Inflammatory macrophage treated with lipopolysaccharide for 4 hours (primary cell): ENCODE data around the gene APP.
"Not testable (repeated sequence)": the region's sequence is repeated elsewhere in the genome, so short reads cannot be mapped to it uniquely, and the experiment has no call there.

Experiments
- DNase-seq: peaks from one replicate; pipeline ENCODE4 v3.0.0-alpha.2; 2020

Gene APP

DNA sequence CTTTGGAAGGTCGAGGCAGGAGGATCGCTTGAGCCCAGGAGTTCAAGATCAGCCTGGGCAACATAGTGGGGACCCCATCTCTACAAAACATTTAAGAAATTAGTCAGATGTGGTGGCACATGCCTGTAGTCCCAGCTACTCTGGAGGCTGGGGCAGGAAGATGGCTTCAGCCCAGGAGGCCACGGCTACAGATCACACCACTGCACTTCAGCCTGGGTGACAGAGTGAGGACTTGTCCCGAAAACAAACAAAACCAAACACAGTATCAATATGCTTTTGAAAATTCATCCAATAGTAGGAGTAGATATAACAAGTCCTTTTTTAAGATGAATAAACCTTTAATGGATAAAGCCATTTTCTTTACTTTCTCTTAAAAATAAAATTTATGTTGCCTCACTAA, 8.5 kb downstream of the APP start:
- DNase-seq: no peak

DNA sequence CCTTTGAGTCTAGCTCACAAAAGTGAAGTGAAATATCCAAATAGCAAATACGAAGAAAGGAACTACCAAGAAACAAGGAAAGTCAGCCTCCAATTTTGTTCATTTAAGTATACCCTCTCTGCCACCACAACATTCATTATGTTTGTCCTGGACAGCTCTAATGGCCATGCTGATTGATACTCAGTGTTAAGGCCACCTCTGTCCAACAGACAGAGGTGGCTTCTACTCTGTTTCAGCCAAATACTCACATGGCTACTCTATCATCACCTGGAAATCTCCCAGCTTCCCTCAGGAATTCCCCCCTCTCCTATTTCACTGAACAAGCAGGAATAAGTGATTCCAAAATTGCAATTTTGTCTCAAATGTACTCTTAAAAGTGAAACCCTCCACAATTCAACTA, 10.7 kb downstream of the APP start:
- DNase-seq: no peak

DNA sequence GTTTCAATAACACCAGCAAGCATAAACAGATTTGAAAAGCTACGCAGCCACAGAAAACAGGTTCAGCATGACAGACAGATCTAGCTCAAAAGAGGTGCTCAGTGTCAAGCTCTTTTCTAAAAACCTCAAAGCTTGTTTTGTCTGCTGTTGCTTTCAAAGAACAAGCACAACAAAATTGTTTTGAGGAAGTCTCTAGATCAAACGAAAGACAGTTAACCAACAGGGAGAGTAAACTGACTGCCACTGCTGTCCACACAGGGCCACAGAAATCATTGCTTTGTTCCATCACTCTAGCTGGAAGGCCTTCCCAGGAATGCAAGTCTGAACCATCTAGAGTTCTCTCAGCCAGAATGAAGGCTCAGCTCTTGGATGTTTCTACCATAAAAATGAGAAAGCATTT, 12.8 kb downstream of the APP start:
- no peak for DNase-seq

DNA sequence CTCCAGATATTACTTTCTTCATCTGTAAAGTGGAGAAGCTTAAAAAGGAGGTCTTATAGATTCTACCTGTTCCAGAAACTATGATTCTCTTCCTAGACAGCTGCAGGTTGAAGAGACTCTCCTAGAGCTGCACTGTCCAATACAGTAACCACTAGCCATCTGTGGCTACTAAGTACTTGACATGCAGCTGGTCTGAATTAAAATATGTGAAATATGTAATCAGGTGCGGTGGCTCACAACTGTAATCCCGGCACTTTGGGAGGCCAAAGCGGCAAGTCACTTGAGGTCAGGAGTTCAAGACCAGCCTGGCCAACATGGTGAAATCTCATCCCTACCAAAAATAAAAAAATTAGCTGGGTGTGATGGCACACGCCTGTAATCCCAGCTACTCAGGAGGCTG, 15.8 kb downstream of the APP start:
- DNase-seq: no peak

DNA sequence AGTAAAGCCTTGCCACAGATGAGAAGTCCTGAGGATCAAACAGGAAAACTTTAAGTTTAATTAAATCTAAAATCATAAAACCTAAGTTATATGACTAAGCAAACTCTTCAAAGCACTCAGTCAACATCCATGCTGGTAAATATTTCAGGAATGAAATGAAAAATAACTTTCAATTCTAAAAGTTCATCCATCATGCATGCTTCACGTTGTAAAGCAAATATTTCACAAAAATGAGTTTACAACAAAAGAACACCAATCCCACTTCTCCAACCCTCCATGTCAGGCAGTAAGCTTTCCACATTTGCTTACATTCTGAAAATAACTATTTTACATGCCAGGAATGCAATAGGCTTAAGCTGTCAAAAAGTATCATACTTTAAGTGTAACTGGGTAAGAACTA, 16.8 kb downstream of the APP start:
- no peak for DNase-seq

DNA sequence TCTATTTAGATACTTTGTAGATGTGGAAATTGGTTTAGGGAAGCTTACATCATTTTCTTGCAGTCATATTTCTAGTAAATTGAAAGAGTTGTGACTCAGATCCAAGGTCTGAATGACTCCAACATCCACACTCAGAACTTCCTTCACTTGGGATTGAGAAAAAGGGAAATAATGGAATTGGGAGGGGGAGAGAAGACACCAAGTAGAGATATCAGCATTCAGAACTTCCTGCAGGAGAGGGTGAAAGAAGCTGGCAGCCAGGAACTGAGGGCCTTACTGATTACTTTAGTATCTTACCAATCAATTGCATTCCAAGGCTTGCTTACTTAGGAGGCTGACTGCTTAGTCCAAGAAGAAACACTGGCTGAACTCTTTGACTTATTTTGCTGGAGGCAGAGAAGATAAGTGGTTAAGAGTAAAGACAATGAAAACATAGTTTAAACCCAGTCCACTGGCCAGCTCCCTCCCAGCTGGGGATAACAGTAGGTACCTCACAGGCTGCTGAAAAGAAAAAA, 21.7 kb downstream of the APP start:
- DNase-seq: peak; percentile 89

DNA sequence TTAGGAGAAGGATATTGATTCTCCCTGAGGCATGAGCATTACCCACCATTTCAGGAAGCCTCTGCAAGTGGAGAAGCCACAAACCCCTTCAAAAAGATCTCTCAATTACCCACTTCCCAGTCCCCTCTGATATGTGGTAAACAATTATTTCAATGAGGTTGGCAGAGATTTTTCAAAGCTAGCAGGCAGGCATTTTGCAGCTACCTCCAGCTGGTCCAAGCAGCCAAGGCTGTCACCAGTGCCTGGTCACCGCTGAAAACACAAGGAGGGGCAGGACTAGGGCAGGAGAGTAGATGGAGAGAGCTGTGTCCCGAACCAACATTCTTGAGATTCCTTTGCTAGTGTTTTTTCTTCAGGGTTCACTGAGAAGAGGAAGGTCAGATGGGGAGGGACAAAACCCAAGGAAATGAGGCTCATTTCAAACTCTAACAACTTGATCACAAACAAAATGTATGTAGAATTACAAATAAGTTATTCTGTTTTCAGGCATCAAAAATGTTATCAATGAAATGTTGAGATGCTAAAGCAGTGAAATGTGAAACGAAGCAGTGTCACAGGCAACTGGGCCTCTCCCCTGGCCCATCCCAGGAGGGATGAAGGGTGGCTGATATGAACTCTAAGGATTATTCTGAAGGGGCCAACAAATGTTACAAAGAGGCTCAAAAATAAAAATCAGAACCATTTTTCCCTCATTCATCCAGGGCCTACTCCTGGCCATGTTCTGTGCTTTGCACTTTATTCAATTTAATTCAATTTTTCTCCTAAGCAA, 22.3 kb downstream of the APP start:
- DNase-seq: no peak

DNA sequence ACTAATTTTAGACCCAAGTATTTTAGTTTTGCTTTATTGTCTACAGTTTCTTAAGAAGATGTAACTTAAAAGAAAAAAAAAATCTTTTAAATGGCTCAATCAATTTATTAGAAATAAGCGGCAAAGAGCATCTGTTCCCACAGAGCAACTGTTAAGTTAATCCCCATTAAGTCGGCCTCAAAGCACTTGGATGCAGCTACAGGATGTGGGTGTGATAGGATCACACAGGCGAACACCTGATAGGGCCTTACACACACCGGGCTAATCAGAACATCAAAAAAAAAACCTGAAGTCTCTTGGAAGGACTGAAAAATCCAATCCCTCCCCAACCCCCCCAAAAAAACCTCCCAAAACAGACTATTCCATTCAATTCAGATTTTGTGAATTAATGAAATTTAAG, 23.0 kb downstream of the APP start:
- no peak for DNase-seq

DNA sequence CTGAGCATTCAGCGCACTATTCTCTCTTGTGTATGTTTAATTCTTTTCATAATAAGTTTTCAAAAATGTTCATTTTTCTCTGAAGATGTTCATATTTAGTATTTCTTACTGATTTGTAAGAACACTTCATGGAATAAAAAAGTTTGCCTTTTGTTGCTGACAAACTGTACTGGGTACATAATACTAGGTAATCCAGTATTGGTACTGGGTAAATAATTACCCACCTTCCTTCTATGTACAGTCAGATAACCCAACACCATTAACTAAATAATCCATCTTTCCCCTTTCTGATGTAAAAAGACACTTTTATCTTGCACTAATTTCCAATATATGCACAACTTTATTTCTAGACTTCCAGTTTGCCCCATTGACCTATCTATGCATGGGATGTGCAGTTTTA, 23.9 kb downstream of the APP start:
- no peak for DNase-seq

DNA sequence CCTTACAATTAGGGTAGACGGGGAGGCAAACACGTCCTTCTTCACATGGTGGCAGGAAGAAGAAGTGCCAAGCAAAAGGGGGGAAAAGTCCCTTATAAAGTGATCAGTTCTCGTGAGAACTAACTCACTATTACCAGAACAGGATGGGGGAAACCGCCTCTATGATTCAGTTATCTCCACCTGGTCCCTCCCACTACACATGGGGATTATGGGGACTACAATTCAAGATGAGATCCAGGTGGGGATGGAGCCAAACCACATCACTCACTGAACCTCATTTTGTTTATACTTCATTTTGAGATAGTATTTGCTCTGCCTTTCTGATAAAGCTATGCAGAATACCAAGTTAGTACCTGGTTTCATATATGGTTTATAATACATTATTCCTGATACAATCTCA, 26.5 kb downstream of the APP start:
- DNase-seq: no peak

DNA sequence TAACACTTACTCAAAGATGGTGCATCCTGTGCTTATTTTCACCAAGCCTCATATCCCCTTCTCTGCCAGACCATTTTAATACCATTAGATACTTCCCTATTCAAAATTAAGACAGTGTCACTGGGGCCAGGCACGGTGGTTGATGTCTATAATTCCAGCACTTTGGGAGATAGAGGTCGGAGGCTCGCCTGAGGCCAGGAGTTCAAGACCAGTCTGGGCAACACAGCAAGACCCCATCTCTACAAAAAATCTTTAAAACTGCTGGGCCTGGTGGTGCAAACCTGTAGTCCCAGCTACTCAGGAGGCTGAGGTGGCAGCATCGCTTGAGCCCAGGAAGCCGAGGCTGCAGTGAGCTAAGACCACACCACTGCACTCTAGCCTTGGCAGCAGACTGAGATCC, 28.2 kb downstream of the APP start:
- DNase-seq: no peak

DNA sequence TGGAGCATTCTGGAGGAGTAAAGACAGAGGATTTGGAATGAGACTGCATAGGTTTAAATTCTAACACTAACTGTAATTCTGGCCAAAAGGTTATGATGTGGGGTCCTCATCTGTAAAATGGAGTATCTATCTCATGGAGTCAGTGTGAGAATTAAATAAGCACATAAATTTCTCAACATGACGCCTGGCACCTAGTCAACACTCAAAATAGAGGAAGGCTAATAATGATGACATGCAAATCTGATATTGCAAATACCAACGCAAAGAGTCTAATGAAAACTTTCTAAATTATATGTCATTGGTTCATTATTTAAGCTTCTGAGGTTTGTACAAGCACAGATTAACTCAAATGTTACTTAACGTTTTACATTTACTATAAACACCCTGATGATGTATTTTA, 29.6 kb downstream of the APP start:
- DNase-seq: peak; percentile 84

DNA sequence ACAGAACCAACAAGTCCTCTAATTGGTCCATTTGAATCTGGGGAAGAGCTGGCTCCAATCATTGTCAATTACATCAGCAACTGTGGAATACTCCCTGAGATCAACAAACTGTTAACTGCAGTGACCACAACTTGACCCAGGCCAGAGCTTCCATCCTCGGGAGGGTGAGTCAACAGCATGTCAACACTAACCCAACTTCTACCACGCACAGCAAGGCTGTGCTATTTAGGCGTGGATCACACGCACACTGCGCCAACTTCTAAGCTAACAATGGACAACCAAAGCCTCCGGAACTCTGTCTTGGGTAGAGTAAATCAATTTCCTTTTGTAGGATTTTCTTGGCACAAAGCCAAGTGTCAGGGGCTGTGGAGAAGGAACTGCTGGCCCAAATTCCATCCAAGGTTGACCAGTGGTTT, 30.4 kb downstream of the APP start:
- DNase-seq: peak; percentile 93

DNA sequence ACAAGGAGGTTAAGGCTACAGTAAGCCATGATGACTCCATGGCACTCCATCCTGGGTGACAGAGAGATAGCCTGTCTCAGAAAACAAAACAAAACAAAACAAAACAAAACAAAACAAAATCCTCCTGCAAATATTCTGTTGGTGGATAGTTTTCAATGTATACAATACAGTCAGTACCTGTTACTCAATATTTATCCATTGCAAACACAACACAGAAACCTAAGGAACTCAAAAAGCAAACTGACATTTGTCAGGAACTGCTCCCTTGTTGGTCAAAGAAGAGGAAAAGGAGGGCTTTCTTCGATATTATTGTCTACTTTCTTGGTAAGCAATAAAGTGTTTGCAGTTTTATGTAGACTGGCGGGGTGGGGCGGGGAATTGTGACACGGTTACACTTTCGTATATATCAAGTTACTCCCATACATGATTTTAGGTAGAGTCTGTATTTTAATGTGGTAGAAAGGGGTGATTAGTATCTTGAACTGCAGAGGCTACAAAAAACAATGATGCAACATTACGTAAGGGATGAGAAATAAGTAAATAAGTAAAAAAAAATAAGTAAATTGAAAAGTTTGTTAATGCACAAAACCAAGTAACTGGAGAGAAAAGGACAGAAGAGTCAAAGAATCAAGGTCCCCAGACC, 31.8 kb downstream of the APP start:
- no peak for DNase-seq

DNA sequence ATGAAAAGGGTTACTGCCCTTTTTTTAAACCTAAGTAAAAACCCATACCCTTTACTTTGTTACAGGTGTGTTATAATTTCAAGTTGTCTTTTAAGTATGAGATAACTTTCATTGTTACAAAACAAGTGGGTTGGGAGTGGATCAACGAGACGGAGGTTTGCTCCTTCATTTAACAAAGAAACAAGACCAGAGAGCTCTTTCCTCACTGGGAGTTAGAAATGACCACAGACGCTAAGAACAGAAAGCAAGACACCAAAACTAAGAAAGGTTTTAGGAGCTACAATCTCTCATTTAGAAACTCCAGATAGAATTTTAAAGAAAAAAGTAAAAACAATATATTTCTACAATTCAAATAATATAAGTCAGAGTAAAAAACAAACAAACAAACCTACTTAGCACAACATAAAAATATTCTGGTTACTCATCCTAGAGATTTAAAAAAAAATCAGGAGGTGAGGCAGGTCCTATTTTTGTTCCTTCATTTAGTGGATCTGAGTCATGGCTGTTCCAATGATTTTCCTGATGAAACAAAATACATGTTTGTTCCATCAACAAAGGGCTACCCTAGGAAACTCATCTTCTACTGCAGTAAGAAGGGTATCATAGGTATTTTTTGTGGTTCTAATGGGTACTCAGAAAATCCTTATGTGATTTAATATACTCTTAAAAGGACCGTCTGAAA, 33.0 kb downstream of the APP start:
- no peak for DNase-seq

DNA sequence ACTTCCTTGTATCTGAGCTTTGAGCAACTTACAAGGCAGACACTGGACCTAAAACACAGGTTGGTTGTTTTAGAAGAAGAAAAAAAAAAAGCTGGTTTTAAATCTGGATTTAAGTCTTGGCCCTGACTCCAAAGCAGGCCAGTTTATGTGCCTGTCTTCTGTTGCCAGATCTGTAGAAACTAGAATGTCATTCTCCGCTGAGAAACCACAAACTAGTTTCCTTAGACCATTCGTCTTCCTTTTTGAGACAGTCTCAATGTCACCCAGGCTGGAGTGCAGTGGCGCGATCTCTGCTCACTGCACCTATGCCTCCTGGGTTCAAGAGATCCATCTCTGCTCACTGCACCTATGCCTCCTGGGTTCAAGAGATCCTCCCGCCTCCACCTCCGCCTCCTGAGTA, 33.9 kb downstream of the APP start:
- peak; percentile 26 for DNase-seq

DNA sequence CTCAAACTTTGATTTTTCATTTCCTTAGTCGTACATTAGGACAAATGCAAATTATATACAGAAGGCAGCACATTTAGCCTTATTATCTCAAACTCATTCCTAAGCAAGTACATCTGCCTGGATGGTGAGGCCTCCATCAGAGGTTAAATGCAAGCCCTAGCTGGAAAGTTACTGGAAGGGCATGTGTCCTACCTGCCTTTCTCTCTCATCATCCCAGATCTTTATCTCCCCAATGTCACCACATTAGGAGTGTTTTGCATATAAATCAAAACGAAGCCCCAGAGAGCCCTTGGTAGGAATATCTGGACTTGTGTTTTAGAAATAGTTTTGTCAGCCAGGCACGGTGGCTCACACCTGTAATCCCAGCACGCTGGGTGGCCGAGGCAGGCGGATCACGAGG, 35.0 kb downstream of the APP start:
- DNase-seq: no peak

DNA sequence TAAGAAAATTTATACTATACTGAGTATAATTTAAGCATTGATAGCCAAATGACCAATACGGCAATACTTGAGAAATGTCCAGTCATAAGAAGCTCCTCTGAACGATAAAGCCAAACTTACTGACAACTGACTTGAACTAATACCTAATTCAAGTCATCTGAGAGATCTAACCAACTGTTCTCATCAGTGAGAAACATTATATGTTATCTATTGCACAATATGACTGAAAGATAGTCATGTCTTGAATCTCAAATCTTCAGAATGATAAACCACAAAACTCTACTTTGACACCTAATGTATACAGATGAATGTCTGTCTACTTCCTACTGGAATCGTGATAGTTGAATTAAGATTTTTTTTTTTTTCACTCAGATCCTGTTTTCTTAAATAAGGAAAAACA, 39.0 kb downstream of the APP start:
- DNase-seq: no peak

DNA sequence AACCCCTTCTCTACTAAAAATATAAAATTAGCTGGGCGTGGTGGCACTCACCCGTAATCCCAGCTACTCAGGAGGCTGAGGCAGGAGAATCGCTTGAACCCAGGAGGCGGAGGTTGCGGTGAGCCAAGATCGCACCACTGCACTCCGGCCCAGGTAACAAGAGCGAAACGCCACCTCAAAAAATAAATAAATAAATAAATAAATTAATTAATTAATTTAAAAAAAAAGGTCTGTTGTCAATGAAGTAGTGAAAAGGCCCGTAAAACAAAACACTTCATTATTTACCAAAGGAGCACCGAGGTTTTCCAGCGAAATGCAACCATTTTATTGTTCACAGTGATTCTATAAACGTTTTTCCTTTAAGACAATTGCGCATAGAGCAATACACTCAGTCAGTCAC, 39.5 kb downstream of the APP start:
- not testable (repeated sequence) for DNase-seq

DNA sequence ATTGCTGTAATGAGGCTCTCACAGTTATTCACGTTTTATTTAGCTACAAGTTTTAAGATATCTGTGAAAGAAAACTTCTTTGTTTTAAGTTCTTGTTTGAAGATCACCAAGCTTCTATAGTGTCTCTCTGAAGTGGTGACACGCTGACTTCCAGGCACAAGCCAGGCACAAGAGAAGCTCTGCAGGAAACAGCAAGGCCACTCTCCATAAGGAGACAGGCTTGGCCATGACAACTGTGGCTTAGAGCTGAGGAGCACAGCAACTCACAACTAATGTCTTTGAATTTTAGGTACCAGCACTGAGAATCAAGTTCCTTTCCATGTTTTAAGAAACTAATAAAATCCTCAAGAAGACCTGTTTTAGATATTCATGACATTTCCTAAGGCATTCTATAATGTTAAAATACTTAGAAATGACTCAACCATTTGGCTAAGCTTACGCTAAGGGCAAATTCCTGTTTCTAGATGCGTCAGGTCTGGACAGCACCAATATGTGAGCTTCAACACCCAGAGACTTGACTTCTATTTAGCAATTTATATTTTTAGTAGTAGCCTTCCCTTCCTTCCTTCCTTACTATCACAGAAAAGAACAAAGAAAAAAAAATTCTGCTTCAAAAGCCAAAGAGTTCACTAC, 40.2 kb downstream of the APP start:
- peak; percentile 80 for DNase-seq

DNA sequence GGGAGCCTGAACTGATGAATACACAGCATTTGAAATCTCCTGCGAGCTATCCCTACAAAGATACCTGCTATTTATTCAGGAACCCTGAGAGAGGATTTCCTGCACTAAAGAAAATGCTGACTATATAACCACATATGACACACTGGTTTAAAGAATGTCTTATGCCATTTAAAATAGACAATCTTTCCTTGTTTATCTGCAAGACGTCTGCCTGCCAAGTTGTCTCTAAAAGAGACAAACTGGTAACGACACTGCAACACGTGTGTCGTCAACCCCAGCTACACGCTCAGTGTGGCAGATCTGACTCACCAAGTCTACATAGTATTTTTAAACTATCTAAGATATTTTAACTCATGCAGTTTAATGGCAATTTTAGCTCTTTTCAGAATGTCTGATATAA, 42.7 kb downstream of the APP start:
- no peak for DNase-seq

DNA sequence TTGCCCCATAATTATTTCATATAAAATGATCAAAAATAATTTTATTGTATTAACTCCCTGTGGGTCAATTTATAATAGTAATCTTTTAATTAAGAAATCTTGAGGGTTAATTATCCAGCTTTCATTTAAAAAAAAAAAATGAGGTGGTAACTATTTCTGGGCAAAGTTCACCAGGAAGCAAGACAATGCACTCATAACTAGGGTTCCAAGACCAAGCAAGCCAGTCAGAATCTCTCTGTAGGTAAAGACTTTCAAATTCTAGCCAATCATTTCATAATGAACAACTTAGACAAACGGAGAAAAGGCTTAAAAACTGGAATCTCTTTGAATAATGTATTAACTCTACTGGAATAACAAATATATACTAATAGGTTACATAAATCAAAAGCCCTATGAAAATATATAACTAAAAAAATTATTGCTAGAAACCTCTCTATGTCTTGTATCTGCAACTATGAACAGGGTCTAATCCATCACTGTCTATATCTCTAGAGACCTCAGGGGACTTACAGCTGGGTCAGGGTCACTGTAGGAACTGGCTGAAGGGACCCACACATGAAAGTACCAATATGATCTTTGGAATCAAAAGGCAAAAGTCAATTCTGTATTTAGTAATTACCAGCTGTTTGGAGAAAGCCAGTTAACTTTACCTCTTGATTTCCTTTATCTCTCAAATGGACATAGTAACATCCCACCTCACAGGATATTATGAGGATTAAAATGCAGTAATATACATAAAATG, 43.3 kb downstream of the APP start:
- no peak for DNase-seq

DNA sequence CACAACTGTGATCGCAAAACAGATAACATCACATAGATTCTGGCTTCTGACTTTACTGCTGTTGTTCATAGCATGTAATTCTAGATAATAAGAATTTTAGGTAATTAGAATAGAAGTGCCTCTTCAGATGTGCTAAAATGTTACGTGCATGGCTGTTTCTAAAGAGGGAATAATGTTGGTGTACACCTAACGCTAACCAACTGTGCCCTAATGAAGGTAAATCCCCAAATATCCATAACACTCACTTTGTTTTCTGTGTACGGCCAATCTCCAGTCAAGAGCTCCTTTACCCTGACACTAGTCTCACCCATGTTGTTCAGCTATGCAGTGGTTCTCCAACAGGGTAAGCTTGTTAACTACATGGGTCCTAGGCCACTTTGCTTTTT, 44.4 kb downstream of the APP start:
- DNase-seq: no peak
